ENCODE results near the gene GPR18.

The GPR18 gene

DNA sequence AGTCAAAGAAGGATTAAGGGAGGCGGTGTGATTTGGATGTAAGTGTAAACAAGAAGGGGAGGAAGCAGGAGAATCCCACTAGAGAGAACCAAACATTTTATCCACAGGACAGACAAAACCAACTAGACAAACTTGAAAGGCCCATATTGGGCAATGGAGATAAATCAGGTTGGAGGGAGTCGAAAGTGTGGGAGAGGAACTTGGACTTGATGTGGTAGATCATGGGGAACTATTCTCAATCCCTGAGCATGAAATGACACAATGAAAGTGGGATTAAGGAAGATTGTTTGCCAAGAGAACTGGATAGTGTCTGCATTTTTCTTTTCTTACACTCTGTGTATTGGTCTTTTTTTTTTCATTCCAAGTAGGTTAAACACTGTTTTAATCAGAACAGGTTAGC, 31.1 kb upstream of the GPR18 start:
- no peaks in the 10 kb centered on the region for H3K27me3 ChIP-seq (ENCODE audit: insufficient read depth, low read length)
- no peaks in the 10 kb centered on the region for H3K9me3 ChIP-seq (ENCODE audit: insufficient read depth, low read depth, low read length)
- H3K9ac ChIP-seq (ENCODE audit: low read depth, low read length): no peak overlapping the region
- no peak overlapping the region for H3K27ac ChIP-seq (ENCODE audit: low read length)
- no peaks in the 10 kb centered on the region for H3K36me3 ChIP-seq (ENCODE audit: insufficient read depth, low read depth, low read length)
- no peak overlapping the region for H3K4me3 ChIP-seq (ENCODE audit: low read length)
- no peaks in the 10 kb centered on the region for H3K4me1 ChIP-seq (ENCODE audit: insufficient read depth, low read length)

GRCh38 chr13:99288089-99288488, 29.9 kb upstream of the GPR18 start:
- H3K9ac ChIP-seq (ENCODE audit: low read depth, low read length): no peak overlapping the region
- H3K27me3 ChIP-seq (ENCODE audit: insufficient read depth, low read length): no peaks in the 10 kb centered on the region
- H3K4me1 ChIP-seq (ENCODE audit: insufficient read depth, low read length): no peaks in the 10 kb centered on the region
- H3K27ac ChIP-seq (ENCODE audit: low read length): no peak overlapping the region
- H3K36me3 ChIP-seq (ENCODE audit: insufficient read depth, low read depth, low read length): no peaks in the 10 kb centered on the region
- H3K9me3 ChIP-seq (ENCODE audit: insufficient read depth, low read depth, low read length): no peaks in the 10 kb centered on the region
- no peak overlapping the region for H3K4me3 ChIP-seq (ENCODE audit: low read length)

DNA sequence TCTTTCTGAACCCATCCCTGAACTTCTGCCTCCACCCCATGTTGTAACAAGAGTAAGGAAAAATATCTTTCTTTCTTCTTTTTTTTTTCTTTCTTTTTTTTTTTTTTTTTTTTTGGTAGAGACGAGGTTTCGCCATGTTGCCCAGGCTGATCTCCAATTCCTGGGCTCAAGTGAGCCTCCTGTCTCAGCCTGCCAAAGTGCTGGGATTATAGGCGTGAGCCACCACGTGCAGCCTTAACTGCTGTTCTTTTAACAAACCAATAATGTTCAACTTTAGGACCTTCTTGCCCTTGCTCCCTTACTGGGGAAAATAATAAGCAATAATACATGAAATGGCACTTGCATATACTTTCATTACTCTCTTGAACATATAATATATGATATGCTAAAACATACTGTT, 29.4 kb upstream of the GPR18 start:
- H3K27ac ChIP-seq (ENCODE audit: low read length): no peak overlapping the region
- H3K4me1 ChIP-seq (ENCODE audit: insufficient read depth, low read length): no peaks in the 10 kb centered on the region
- no peaks in the 10 kb centered on the region for H3K9me3 ChIP-seq (ENCODE audit: insufficient read depth, low read depth, low read length)
- no peaks in the 10 kb centered on the region for H3K36me3 ChIP-seq (ENCODE audit: insufficient read depth, low read depth, low read length)
- no peaks in the 10 kb centered on the region for H3K27me3 ChIP-seq (ENCODE audit: insufficient read depth, low read length)
- no peak overlapping the region for H3K4me3 ChIP-seq (ENCODE audit: low read length)
- H3K9ac ChIP-seq (ENCODE audit: low read depth, low read length): no peak overlapping the region

DNA sequence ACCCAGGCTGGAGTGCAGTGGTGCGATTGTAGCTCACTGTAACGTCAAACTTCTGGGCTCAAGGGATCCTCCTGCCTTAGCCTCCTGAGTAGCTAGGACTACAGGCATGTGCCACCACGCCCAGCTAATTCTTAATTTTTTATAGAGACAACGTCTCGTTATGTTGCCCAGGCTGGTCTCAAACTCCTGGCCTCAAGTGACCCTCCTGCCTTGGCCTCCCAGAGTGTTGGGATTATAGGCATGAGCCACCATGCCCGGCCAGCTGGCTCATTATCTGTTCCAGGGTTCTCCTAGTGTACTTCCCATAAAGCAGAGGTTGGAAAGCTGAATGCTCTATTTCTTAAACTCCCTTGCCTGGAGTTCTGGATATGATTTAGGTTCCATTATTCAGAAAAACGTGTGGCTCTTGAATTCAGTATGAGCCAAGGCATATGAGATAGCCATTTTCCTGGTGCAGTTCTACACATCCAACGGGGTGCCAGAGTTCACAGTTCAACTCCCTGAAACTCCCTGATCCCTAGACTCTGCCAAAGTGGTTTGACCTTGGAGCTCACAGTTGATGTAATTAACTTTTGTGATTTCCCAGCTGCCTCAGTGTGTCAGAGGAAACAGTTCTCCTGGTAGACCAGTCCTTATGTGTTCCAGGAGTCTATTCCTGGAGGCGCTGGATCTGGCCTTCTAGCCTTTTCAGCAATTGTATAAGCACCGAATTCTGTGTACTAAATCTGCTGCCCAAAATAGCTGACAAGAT, 27.4 kb upstream of the GPR18 start:
- no peak overlapping the region for H3K4me3 ChIP-seq (ENCODE audit: low read length)
- H3K9me3 ChIP-seq (ENCODE audit: insufficient read depth, low read depth, low read length): no peaks in the 10 kb centered on the region
- H3K36me3 ChIP-seq (ENCODE audit: insufficient read depth, low read depth, low read length): no peaks in the 10 kb centered on the region
- no peak overlapping the region for H3K27ac ChIP-seq (ENCODE audit: low read length)
- no peaks in the 10 kb centered on the region for H3K27me3 ChIP-seq (ENCODE audit: insufficient read depth, low read length)
- H3K9ac ChIP-seq (ENCODE audit: low read depth, low read length): no peak overlapping the region
- no peaks in the 10 kb centered on the region for H3K4me1 ChIP-seq (ENCODE audit: insufficient read depth, low read length)

GRCh38 chr13:99282264-99283231, 24.4 kb upstream of the GPR18 start:
- Histone ChIP-seq H3K4me1 (ENCODE audit: insufficient read depth, low read length) (peaks cover 6% of the 10 kb centered on the region; the same call in 1 of the 2 replicates), H3K4me3 (ENCODE audit: low read length) (no peak overlapping the region), H3K36me3 (ENCODE audit: insufficient read depth, low read depth, low read length) (no peaks in the 10 kb centered on the region), H3K9me3 (ENCODE audit: insufficient read depth, low read depth, low read length) (no peaks in the 10 kb centered on the region), H3K27ac (ENCODE audit: low read length) (no peak overlapping the region), H3K27me3 (ENCODE audit: insufficient read depth, low read length) (no peaks in the 10 kb centered on the region), H3K9ac (ENCODE audit: low read depth, low read length) (no peak overlapping the region)

- Histone ChIP-seq H3K4me1 (ENCODE audit: insufficient read depth, low read length) (peaks cover 6% of the 10 kb centered on the region; the same call in 1 of the 2 replicates), H3K27me3 (ENCODE audit: insufficient read depth, low read length) (no peaks in the 10 kb centered on the region), H3K27ac (ENCODE audit: low read length) (no peak overlapping the region), H3K9ac (ENCODE audit: low read depth, low read length) (no peak overlapping the region), H3K9me3 (ENCODE audit: insufficient read depth, low read depth, low read length) (no peaks in the 10 kb centered on the region), H3K36me3 (ENCODE audit: insufficient read depth, low read depth, low read length) (no peaks in the 10 kb centered on the region), H3K4me3 (ENCODE audit: low read length) (no peak overlapping the region)
Measured at GRCh38 chr13:99281811-99282263, 23.7 kb upstream of the GPR18 start.

GRCh38 chr13:99280166-99280565, 22.0 kb upstream of the GPR18 start:
- Histone ChIP-seq H3K9me3 (ENCODE audit: insufficient read depth, low read depth, low read length) (no peaks in the 10 kb centered on the region), H3K27ac (ENCODE audit: low read length) (no peak overlapping the region), H3K4me1 (ENCODE audit: insufficient read depth, low read length) (peaks cover 11% of the 10 kb centered on the region; the same call in 1 of the 2 replicates), H3K4me3 (ENCODE audit: low read length) (no peak overlapping the region), H3K9ac (ENCODE audit: low read depth, low read length) (no peak overlapping the region), H3K36me3 (ENCODE audit: insufficient read depth, low read depth, low read length) (no peaks in the 10 kb centered on the region), H3K27me3 (ENCODE audit: insufficient read depth, low read length) (no peaks in the 10 kb centered on the region)

DNA sequence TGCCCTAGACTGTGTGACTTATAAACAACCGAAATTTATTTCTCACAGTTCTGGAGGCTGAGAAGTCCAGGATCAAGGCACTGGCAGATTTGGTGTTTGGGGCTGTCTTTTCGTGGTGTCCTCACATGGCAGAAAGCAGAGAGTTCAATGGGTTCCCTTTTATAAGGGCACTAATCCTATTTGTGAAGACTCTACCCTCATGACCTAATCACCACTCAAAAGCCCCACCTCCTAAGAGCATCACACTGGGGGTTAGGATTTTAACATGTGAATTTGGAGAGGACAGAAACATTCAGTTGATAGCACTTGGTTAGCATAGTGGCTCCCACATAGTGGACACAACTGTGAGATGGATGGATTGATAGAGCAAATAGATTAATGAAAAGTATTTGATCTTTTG, 21.5 kb upstream of the GPR18 start:
- H3K36me3 ChIP-seq (ENCODE audit: insufficient read depth, low read depth, low read length): no peaks in the 10 kb centered on the region
- no peak overlapping the region for H3K4me3 ChIP-seq (ENCODE audit: low read length)

DNA sequence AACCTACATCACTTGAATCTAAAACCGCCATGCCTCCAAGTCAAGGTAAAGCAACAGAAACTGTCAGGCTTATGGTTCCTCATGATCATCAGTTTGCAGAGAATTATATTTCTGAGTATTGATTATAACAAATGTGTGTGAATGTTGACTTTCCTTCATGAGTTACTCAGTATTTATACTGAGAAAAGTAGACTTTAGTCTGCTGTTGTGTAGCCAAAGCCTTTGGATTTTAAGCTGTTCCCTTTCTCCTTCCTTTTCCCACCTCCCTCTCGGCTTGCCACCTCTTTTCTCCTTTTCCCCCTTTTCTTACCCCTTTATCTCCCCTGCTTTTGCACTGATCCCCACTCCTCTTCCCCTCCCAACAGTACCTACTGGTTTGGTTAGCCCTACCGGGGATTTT, 20.7 kb upstream of the GPR18 start:
- Histone ChIP-seq H3K36me3 (ENCODE audit: insufficient read depth, low read depth, low read length) (no peaks in the 10 kb centered on the region), H3K27ac (ENCODE audit: low read length) (no peak overlapping the region), H3K4me1 (ENCODE audit: insufficient read depth, low read length) (peaks cover 11% of the 10 kb centered on the region; the same call in 1 of the 2 replicates), H3K9ac (ENCODE audit: low read depth, low read length) (no peak overlapping the region), H3K4me3 (ENCODE audit: low read length) (no peak overlapping the region), H3K27me3 (ENCODE audit: insufficient read depth, low read length) (no peaks in the 10 kb centered on the region), H3K9me3 (ENCODE audit: insufficient read depth, low read depth, low read length) (no peaks in the 10 kb centered on the region)

More for the DNA sequence above, 21.5 kb upstream of the GPR18 start:
- Histone ChIP-seq H3K27me3 (ENCODE audit: insufficient read depth, low read length) (no peaks in the 10 kb centered on the region), H3K4me1 (ENCODE audit: insufficient read depth, low read length) (peaks cover 11% of the 10 kb centered on the region; the same call in 1 of the 2 replicates), H3K9ac (ENCODE audit: low read depth, low read length) (no peak overlapping the region), H3K9me3 (ENCODE audit: insufficient read depth, low read depth, low read length) (no peaks in the 10 kb centered on the region), H3K27ac (ENCODE audit: low read length) (no peak overlapping the region)

GRCh38 chr13:99278200-99278599, 20.0 kb upstream of the GPR18 start:
- H3K27me3 ChIP-seq (ENCODE audit: insufficient read depth, low read length): no peaks in the 10 kb centered on the region
- no peaks in the 10 kb centered on the region for H3K36me3 ChIP-seq (ENCODE audit: insufficient read depth, low read depth, low read length)
- no peak overlapping the region for H3K4me3 ChIP-seq (ENCODE audit: low read length)
- no peaks in the 10 kb centered on the region for H3K9me3 ChIP-seq (ENCODE audit: insufficient read depth, low read depth, low read length)
- no peak overlapping the region for H3K9ac ChIP-seq (ENCODE audit: low read depth, low read length)
- peaks cover 11% of the 10 kb centered on the region; the same call in 1 of the 2 replicates for H3K4me1 ChIP-seq (ENCODE audit: insufficient read depth, low read length)
- no peak overlapping the region for H3K27ac ChIP-seq (ENCODE audit: low read length)

DNA sequence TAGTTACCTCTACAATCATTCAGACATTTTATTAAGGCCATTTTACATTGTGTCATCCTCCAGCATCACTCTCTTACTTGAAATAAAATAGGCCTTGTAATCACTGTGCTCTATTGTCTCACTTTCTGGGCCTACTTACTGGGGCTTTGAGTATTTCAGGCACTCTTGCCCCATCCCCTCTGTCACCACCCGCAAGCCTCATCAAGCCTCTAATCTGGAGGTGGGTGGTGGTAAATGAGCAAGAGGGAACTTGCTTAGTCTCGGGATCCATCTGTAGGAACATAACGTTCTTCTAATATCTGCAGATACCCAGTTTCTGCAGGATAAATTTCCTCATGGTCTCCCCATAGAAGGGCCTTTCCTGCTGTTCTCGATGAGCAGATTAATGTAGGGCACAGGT, 19.4 kb upstream of the GPR18 start:
- Histone ChIP-seq H3K36me3 (ENCODE audit: insufficient read depth, low read depth, low read length) (no peaks in the 10 kb centered on the region), H3K9me3 (ENCODE audit: insufficient read depth, low read depth, low read length) (no peaks in the 10 kb centered on the region), H3K27ac (ENCODE audit: low read length) (no peak overlapping the region), H3K27me3 (ENCODE audit: insufficient read depth, low read length) (no peaks in the 10 kb centered on the region), H3K9ac (ENCODE audit: low read depth, low read length) (no peak overlapping the region), H3K4me3 (ENCODE audit: low read length) (no peak overlapping the region), H3K4me1 (ENCODE audit: insufficient read depth, low read length) (peaks cover 11% of the 10 kb centered on the region; the same call in 1 of the 2 replicates)
